GM18519 (cell line): ENCODE data around the gene C8G.

Experiments used
- ATAC-seq: cut with Tn5 transposase; IDR thresholded peaks from one replicate; pipeline ENCODE4 v1.9.1; 2021; ENCODE audit warnings: mild to moderate bottlenecking, moderate library complexity; ENCODE audit not compliant: unreplicated experiment, low FRiP score

Gene C8G

DNA sequence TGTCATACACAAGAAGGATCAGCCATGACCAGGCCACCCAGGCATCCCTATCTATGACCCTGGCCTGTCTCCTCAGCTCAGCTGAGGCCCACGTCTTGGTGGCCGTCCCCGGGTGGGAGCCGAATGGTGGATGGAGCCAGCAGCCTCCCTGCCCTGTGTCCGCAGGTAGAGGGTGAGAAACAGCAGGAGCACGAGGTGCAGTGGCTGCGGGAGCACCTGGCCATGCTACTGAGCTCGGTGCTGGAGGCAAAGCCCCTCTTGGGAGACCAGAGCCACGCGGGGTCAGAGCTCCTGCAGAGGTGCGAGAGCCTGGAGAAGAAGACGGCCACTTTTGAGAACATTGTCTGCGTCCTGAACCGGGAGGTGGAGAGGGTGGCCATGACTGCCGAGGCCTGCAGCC lies 25.0 kb upstream of the C8G start:
- ATAC-seq, result no peak

DNA sequence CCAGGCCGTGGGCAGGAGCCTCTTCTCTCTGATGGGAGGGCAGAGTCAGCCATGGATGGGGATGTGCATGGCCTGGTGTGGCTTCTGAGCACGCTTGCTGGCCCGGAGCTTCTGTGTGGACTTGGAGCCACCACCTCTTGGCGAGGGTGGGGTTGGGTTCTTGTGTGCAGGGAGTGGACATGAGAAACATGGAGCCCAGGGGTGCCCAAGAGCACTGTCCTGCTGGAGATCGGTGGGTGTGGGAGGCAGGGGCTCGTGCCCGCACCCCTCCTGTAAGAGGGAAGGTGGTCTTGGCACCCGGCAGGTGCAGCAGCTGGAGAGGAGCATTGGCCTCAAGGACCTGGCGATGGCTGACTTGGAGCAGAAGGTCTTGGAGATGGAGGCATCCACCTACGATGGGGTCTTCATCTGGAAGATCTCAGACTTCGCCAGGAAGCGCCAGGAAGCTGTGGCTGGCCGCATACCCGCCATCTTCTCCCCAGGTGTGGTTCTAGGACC lies 24.3 kb upstream of the C8G start:
- ATAC-seq, result no peak

DNA sequence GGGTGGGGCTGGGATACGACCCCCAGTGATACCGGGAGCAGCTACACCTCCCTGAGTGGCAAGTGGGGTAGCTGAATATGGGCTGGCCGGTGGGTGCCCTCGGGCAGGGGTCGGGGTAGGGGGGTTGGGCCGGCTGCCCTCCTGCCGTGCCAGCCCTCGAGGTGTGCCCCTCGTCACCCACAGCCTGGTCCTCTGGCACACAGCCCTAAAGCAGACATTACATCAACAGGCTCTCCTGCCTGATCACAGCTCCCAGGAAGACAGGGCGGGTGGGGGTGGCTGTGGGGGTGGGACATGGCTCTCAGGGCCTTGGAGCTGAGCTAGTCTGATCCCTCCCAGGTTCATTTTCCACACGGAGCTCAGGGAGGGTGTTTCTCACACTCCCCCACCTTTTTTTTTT lies 23.7 kb upstream of the C8G start:
- no peak for ATAC-seq

DNA sequence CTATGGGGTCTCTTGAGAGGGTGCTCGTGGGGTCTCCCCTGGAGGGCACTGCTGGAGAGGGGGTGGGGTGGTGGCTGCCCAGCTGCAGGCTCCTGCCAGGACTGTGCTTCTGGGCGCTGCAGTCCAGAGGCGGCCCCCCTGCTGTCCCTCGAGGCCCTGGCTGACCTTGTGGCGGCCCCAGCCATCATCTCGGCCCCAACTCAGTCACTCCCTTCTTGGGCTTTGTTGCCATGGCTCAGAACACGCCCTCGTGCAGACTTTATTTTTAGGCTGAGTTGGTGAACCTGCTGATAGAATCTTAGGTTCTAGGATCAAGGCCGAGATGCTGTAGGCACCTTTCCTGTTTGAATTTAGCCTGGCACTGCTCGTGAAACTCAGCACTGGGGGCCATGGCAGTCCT lies 23.3 kb upstream of the C8G start:
- ATAC-seq, result no peak

DNA sequence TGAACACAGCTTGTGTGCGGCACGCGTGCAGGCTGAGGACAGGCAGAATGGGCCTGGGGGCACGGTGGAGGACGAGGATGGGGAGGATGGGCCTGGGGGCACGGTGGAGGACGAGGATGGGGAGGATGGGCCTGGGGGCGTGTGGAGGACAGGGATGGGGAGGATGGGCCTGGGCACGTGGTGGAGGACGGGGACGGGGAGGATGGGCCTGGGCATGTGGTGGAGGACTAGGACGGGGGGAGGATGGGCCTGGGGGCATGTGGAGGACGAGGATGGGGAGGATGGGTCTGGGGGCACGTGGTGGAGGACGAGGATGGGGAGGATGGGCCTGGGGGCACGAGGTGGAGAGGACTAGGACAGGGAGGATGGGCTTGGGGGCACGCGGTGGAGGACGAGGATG lies 22.5 kb upstream of the C8G start:
- no peak for ATAC-seq

DNA sequence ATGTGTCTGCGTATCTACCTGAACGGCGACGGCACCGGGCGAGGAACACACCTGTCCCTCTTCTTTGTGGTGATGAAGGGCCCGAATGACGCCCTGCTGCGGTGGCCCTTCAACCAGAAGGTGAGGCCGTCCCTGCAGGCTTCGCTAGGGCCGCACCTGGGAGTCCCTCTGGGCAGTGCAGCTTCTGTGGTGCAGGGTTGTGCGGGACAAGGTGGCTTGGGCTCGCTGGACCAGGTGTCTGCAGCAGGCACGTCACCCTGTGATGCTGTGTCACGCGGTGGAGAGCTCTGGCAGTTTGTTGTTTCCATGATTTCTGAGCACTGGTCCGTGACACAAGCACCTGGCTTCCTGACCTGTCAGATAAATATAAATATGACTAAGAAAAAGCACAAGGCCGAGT lies 21.2 kb upstream of the C8G start:
- ATAC-seq, result no peak

DNA sequence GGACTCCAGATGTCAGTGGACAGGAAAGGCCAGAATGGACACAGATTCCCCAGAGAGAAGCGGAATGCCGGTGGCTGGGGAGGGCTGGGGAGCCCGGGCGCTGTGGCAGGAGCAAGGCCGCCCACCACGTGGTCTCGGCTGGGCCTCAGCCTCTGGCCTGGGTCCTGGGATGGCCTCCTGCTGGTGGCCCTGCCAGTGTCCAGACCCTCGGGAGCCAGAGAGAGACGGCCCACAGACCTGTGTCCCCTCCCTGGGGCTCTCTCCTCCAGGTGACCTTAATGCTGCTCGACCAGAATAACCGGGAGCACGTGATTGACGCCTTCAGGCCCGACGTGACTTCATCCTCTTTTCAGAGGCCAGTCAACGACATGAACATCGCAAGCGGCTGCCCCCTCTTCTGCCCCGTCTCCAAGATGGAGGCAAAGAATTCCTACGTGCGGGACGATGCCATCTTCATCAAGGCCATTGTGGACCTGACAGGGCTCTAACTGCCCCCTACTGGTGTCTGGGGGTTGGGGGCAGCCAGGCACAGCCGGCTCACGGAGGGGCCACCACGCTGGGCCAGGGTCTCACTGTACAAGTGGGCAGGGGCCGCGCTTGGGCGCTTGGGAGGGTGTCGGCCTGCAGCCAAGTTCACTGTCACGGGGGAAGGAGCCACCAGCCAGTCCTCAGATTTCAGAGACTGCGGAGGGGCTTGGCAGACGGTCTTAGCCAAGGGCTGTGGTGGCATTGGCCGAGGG lies 19.5 kb upstream of the C8G start:
- ATAC-seq, result no peak

DNA sequence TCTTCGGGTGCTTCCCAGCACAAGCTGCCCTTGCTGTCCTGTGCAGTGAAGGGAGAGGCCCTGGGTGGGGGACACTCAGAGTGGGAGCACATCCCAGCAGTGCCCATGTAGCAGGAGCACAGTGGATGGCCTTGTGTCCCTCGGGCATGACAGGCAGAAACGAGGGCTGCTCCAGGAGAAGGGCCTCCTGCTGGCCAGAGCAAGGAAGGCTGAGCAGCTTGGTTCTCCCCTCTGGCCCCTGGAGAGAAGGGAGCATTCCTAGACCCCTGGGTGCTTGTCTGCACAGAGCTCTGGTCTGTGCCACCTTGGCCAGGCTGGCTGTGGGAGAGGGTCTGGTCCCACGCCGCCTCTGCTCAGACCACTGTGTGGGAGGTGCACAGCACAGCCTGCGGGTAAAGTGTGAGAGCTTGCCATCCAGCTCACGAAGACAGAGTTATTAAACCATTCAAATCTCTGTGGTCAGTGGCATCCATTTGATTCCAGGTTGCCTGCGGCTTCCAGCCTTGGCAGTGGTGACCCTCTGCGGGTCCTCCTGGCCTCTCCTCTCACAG lies 18.8 kb upstream of the C8G start:
- ATAC-seq, result no peak

DNA sequence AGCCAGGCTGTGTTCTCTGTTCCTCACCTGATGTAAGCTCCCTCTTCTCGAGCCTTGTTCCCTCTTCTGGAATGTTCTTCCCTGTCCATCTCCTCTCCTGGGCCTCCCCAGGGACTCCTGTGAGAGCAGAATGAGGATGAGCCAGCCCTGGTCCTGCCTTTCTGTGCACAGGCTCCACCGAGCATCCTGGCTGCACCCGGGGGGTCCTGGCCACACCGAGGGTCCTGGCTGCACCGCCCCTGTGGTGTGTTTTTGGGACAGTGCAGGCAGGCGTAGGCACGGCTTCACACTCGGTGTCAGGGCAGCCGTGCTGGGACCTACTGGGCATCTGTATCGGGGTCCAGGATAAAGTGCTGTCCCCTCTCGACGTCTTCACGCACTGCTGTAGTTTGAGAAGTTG lies 18.3 kb upstream of the C8G start:
- ATAC-seq, result no peak

DNA sequence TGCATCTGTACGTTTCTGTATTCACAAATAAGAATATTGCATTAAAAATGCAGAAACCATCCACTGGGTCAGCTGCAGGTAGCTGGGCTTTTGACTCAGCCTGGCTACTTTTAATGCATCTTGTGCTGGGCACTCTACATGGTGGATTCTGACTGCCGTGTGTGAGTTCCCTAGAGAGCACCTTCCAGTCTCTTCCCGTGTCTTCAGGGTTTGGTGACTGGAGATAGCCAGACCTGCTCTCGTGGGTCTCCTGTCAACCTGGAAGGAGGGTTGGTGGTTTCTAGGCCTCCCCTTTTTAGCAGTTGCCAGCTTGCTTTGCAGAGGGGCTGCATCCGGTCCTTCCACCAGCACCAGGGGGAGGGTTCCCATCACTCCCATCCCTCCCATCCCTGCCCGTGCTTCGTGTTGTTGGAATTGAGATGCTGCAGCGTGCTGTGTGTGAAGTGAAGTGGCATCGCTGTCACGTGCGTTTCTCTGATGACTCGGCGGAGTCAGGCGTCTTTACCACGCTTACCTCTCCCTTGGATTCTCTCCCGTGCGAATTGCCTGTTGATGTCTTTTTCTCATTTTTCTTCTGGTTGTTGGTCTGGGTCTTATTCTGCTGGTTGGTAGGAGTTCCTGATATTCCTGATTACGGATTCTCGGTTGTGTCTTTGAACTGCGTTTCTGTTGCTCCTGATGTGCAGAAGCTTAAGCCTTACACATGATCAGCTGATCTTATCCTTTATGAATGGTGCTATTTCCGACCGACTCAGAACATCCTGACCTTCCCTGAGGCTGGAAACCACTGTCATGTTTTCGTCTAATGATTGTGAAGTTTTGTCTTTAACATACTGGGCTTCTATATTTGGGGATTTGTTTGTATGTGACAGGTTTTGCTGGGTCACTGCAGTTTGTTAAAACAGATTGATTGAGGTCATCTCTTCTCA lies 17.4 kb upstream of the C8G start:
- ATAC-seq, result no peak

DNA sequence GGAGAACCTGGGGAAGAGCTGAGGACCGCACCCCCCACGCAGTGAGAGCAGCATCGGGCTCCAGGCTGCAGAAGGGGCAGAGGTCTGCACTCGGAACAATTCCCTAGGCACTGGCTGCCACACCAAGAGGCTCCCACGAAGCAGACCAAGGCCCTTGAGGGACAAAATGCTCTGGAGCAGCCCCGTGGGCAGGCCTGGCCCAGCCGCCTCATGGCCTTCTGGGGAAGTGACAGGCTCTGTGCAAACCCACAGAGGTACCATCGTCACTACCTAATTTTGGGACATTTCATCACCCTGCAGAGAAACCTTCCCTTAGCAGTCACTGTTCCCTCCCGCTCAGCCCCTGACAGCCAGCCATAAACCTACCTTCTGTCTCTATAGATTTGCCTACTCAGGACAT lies 16.5 kb upstream of the C8G start:
- no peak for ATAC-seq

DNA sequence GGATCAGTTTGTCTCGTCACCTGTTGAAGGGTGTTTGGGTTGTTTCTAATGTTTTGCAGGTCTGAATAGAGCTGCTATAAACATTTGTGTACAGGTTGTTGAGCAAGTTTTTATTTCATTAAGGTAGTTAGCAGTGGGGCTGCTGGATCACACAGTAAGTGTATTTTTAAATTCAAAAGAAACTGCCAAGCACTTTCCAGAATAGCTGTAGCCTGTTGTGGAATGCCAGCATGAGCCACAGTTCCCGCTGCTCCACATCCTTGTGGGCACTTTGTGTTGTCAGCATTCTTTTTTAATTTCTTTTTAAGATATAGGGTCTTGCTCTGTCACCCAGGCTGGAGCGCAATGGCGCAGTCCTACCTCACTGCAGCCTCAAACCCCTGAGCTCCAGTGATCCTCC lies 15.0 kb upstream of the C8G start:
- ATAC-seq, result no peak

DNA sequence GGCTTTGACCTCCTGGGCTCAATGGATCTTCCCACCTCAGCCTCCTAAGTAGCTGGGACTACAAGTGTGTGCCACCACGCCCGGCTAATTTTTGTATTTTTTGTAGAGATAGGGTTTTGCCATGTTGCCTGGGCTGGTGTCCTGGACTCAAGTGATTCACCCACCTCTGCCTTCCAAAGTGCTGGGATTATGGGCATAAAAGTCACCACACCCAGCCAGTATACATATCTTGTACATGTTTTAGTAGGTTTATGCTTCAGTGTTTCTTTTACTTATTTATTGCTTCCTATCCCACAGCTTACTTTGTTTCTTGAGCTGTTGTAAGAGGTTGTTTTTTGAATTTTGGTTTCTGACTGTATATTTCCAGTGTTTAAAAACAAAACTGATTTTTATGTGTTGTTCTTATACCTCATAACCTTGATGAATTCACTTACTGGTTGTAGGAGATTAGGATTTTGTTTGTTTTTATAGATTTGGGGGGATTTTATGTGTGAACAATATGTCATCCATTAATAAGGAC lies 13.4 kb upstream of the C8G start:
- no peak for ATAC-seq

DNA sequence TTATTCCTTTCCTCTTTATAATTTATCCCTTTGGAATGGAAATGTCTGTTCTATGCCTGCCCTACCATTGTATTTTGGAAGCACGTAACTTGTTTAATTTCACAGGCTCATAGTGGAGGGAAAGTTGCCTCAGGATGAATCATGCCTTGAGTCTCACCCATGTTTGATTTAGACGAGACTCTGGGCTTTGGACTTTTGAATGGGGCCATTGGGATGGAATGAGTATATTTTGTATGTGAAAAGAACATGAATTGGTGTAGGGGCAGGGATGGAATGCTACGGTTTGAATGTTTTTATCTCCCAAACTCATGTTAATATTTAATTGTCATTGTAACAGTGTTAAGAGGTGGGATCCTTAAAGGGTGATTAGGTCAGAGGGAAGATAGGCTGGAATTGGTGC lies 10.8 kb upstream of the C8G start:
- no peak for ATAC-seq

DNA sequence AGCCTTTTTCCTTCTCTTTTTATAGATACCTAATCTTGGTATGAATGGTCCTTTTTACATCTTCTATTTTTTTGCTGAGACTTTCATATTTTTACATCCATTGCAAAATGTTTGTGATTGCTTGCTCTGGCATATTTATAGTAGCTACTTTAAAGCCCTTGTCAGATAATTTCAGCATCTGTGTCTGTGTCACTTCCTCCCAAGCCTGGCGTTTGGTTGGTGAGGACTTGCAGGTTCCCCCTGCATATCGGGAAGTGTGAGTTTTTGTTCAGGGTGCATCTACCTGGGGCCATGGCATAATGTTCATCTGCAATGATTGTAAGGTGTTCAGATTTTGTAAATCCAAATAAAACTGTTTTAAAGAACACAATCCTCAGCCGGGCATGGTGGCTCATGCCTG lies 9.4 kb upstream of the C8G start:
- no peak for ATAC-seq

DNA sequence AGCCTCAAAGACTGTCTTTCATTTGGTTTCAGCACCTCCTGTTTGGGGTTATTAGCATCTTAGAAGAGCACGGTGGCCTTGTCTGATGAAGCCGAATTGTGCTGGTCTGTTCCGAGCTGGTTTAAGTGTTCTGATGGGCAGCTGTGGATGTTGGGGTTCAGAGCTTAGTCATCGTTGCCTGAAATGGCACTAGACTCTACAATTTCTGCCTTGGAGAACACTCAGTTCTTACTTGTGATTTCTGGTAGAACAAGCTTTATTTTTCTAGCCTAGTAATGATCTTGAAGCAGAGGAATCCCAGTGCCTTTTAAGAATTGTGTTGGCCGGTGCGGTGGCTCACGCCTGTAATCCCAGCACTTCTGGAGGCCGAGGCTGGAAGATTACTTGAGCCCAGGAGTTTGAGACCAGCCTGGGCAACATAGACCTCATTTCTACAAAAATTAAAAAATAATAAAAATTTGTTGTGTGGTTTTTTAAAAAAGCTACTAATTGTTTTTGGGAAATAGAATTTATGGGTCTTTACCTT lies 8.3 kb upstream of the C8G start:
- no peak for ATAC-seq

DNA sequence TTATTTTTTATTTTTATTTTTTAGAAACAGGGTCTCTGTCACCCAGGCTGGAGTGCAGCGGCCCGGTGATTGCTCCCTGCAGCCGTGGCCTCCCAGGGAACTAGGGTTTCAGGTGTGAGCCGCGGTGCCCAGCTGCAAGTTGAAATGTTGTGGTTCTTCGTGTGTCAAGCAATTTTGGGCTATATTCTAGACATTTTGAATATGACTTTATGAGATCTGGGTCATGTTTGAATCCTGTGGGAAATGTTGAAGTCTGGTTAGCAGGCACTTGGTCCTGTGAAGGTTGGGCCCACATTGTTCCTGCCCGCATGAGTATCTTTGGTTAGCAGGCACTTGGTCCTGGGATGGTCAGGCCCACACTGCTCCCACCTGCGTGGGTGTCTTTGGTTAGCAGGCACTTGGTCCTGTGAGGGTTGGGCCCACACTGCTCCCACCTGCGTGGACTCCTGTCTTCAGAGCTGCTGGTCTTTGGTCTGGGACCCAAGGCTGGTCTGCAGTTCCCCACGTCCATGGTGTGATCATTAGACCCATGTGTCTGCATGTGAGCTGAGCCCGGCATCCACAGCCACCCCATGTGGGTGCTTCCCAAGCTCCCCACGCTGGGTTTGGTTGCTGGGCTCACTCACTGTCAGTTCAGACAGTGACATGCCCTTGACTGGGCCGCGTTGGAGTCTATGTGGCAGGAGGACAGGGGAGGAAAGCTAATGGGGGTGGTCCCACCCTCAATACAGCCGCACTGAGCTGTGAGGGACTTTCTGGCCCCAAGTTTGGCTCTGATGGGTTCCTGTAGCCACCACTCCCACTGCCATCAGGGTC lies 7.6 kb upstream of the C8G start:
- no peak for ATAC-seq

DNA sequence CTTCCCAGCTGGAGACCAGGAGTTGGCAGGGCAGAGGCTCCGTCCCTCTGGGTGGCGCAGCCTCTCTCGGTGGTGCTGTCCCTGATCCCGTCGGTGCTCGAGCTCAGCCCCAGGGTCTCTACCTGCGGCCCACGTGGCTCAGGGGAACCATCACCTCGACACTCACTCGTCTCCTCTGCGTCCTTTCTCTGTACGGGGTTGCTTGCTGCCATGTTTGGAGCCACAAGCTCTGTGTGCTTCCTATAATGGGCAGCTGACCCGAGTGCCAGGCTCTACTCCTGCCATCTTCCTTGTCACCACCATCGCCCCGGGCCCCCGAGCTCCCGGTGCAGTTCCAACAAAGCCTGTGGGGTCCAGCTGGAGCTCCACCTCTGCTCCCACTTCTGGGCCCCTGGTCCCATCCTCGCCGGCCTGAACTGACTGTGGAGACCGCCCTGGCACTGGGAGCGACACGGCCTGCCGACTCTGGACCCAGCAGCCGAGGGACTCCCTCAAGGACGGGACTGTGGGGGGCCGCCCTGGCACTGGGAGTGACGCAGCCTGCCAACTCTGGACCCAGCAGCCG lies 5.5 kb upstream of the C8G start:
- ATAC-seq, result no peak

DNA sequence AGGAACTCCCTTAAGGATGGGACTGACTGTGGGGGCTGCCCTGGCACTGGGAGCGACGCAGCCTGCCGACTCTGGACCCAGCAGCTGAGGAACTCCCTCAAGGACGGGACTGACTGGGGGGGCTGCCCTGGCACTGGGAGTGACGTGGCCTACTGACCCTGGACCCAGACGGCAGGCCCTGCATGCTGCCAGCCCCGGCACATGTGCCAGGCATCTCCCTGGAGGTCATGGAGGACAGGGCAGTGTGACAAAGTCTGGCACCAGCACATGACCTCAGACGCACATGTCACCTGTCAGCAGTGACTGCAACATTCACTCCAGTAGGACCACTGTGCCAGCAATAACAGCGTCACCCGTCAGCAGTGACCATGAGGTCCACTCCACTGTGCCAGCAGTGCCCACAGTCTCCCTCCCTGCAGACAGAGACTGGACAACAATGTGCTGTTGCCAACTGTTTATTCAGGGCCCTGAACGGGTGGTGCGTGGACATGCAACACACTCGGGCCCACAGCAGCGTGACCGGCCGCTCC lies 5.0 kb upstream of the C8G start:
- ATAC-seq, result no peak
